Fibroblast of lung (primary cell): ENCODE measurements around the gene GAB2.

Source experiments
- CTCF ChIP-seq, 2 donors: IDR thresholded peaks in 1 of 2; conservative IDR thresholded peaks in 1 of 2; 1 replicate in 1 of 2; 2 replicates in 1 of 2; pipeline ENCODE4 v1.5.1; 2011 to 2012; ENCODE audit warnings: low read length in 2 of 2, control low read depth in 1 of 2, inconsistent platforms in 1 of 2, low read depth in 1 of 2, mild to moderate bottlenecking in 1 of 2
- EZH2 ChIP-seq: IDR thresholded peaks from 2 replicates; pipeline ENCODE4 v1.5.1; 2012; ENCODE audit warnings: low read length, control low read depth, mild to moderate bottlenecking; ENCODE audit errors: missing control alignments

GRCh38 chr11:78281511-78281910 is 136.1 kb downstream of the GAB2 start:
- TF ChIP-seq CTCF (conservative IDR thresholded peaks at IDR 0.05 in 1 of 2, IDR thresholded peaks at IDR 0.05 in 1 of 2; ENCODE audit: low read depth in 1 of 2, low read length in 2 of 2) = no peak
- no peak for TF ChIP-seq EZH2
